ENCODE measurements around the gene SOCS7.

Gene SOCS7

GRCh38 chr17:38343608-38344419, 7.8 kb upstream of the SOCS7 start, which contains the start of gene GPR179:
TSS of gene GPR179 (minus strand) at chr17:38343956. CDS start at chr17:38343789, 167 bp downstream.
- H3K4me3 ChIP-seq (ENCODE audit: low read depth, low read length): no peak within 1 kb of the TSS
- no peak for DNase-seq (ENCODE audit: low read depth)
- TF ChIP-seq CTCF (conservative IDR thresholded peaks at IDR 0.05; ENCODE audit: low read depth, low read length): no peak

- TF ChIP-seq CTCF (conservative IDR thresholded peaks at IDR 0.05; ENCODE audit: low read depth, low read length): no peak
- DNase-seq (ENCODE audit: low read depth): no peak
- H3K4me3 ChIP-seq (ENCODE audit: low read depth, low read length): no peak overlapping the region
Observed at GRCh38 chr17:38344420-38344745, 7.3 kb upstream of the SOCS7 start.

GRCh38 chr17:38345743-38346142, 5.9 kb upstream of the SOCS7 start:
- H3K4me3 ChIP-seq (ENCODE audit: low read depth, low read length): no peak overlapping the region
- no peak for DNase-seq (ENCODE audit: low read depth)
- TF ChIP-seq CTCF (conservative IDR thresholded peaks at IDR 0.05; ENCODE audit: low read depth, low read length): no peak

- peak; percentile 99 for TF ChIP-seq CTCF (conservative IDR thresholded peaks at IDR 0.05; ENCODE audit: low read depth, low read length)
- peak; percentile 91 for DNase-seq (ENCODE audit: low read depth)
- no peak overlapping the region for H3K4me3 ChIP-seq (ENCODE audit: low read depth, low read length)
Observed at GRCh38 chr17:38349097-38349730, 2.4 kb upstream of the SOCS7 start.

- TF ChIP-seq CTCF (conservative IDR thresholded peaks at IDR 0.05; ENCODE audit: low read depth, low read length): no peak
- no peak overlapping the region for H3K4me3 ChIP-seq (ENCODE audit: low read depth, low read length)
- DNase-seq (ENCODE audit: low read depth): no peak
Observed at GRCh38 chr17:38350035-38350434, 1.6 kb upstream of the SOCS7 start.

- peak overlapping the region; percentile 74 for H3K4me3 ChIP-seq (ENCODE audit: low read depth, low read length)
- DNase-seq (ENCODE audit: low read depth): peak; percentile 41
- no peak for TF ChIP-seq CTCF (conservative IDR thresholded peaks at IDR 0.05; ENCODE audit: low read depth, low read length)
Observed at GRCh38 chr17:38352245-38353085, 821 bp downstream of the SOCS7 start.
